ENCODE measurements around the gene COL4A2.

The COL4A2 gene

DNA sequence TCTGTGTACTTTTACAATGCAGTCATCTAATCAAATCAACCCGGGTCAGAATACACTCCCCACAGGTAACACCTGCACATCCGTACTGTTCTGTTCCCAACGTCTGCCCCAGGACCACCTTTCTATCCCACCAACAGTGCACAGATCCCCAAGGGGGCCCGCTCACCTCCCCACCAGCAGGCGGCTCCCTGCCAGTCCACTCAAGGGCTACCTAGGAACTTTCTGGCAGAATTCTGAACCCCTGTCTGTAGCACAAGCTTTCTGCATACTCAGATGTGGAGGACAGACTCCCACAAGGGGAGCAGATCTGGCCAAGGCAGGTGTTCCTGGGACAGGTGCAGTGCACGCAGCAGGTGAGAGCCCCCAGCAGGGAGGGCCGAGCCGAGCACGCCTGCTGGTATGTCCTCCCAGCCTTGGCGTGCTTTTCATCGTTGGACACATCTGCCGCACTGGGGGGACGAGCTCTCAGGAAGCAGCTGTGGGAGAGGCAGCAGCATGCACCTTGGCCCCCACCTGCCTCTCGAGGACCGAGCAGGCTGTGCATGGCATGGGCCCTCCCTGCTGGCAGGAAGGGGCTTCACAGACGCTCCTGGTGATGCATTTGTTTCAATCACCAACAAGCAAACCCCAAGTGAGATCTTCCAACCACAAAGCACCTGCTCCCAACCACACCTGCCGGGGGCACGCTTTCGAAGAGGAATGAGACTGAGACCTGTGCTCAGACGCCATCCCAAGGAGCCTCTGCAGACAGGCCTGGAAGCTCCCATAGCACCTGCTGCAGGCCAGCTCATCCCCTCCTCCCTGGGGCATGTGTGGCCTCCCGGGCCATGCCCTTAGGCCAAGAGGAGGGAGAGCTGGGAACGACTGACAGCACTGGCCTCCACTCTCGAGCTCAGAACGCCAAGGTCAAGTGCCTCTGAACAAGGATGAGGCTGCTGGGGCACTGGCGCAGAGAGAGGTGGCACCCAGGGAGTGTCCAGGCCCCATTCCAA lies 218.5 kb downstream of the COL4A2 start:
- Histone ChIP-seq H3K4me2 (ENCODE audit: low read depth, low read length, poor library complexity, severe bottlenecking) (peak overlapping the region; percentile 79), H3K9me3 (ENCODE audit: insufficient read depth, low read depth, low read length) (no peaks in the 10 kb centered on the region), H3K79me2 (ENCODE audit: insufficient read depth, low read length) (peaks cover 55% of the 10 kb centered on the region)

DNA sequence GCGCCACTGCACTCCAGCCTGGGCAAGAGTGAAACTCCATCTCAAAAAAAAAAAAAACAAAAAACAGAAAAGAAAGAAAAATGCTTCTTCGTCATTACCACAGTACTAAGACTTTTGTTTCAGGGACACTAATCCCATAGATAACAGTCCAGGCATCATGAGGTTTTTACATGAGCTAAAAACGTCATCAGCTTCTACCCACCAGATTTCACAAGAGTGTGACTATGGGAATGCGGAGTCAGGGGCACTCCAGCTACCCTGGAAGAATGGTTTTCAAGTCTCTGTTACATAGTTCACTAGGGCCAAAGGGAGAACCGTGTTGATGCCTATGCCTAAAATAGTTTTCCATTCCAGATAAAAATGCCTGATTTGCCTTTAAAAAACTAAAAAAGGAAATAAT lies 221.3 kb downstream of the COL4A2 start:
- TF ChIP-seq, protein P1, sequence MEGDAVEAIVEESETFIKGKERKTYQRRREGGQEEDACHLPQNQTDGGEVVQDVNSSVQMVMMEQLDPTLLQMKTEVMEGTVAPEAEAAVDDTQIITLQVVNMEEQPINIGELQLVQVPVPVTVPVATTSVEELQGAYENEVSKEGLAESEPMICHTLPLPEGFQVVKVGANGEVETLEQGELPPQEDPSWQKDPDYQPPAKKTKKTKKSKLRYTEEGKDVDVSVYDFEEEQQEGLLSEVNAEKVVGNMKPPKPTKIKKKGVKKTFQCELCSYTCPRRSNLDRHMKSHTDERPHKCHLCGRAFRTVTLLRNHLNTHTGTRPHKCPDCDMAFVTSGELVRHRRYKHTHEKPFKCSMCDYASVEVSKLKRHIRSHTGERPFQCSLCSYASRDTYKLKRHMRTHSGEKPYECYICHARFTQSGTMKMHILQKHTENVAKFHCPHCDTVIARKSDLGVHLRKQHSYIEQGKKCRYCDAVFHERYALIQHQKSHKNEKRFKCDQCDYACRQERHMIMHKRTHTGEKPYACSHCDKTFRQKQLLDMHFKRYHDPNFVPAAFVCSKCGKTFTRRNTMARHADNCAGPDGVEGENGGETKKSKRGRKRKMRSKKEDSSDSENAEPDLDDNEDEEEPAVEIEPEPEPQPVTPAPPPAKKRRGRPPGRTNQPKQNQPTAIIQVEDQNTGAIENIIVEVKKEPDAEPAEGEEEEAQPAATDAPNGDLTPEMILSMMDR (conservative IDR thresholded peaks at IDR 0.05; ENCODE audit: low read length): no peak
- no peak for TF ChIP-seq EZH2phosphoT487 (IDR thresholded peaks at IDR 0.05; ENCODE audit: borderline replicate concordance)
- Histone ChIP-seq H3K36me3 (ENCODE audit: insufficient read depth, low read length) (peaks cover 3% of the 10 kb centered on the region; the same call in 1 of the 2 replicates), H3F3A (ENCODE audit: low read depth) (no peaks in the 10 kb centered on the region), H3K4me2 (ENCODE audit: low read depth, low read length, poor library complexity, severe bottlenecking) (no peak overlapping the region), H3K79me2 (ENCODE audit: insufficient read depth, low read length) (peaks cover 65% of the 10 kb centered on the region), H3K4me3 (ENCODE audit: low read length, poor library complexity, severe bottlenecking) (no peak overlapping the region), H3K27me3 (ENCODE audit: insufficient read depth, low read length, poor library complexity, severe bottlenecking) (no peaks in the 10 kb centered on the region), H4K20me1 (ENCODE audit: insufficient read depth, low read length, poor library complexity, severe bottlenecking) (no peaks in the 10 kb centered on the region), H3K9ac (ENCODE audit: low read depth, low read length, poor library complexity, severe bottlenecking) (no peak overlapping the region), H2AFZ (ENCODE audit: low read length) (no peak overlapping the region), H3K4me1 (ENCODE audit: insufficient read depth, low read length, poor library complexity, severe bottlenecking) (peaks cover 48% of the 10 kb centered on the region), H3K9me3 (ENCODE audit: insufficient read depth, low read depth, low read length) (no peaks in the 10 kb centered on the region), H3K9me2 (replicated peaks; ENCODE audit: low read depth, low read length) (no peaks in the 10 kb centered on the region)

More for the DNA sequence above, 218.5 kb downstream of the COL4A2 start:
- Histone ChIP-seq H3K9me2 (replicated peaks; ENCODE audit: low read depth, low read length) (no peaks in the 10 kb centered on the region), H2AFZ (ENCODE audit: low read length) (no peak overlapping the region), H3K9ac (ENCODE audit: low read depth, low read length, poor library complexity, severe bottlenecking) (peak overlapping the region; percentile 69), H4K20me1 (ENCODE audit: insufficient read depth, low read length, poor library complexity, severe bottlenecking) (no peaks in the 10 kb centered on the region), H3K4me1 (ENCODE audit: insufficient read depth, low read length, poor library complexity, severe bottlenecking) (peaks cover 52% of the 10 kb centered on the region), H3K36me3 (ENCODE audit: insufficient read depth, low read length) (peaks cover 20% of the 10 kb centered on the region; the same call in 1 of the 2 replicates), H3K27me3 (ENCODE audit: insufficient read depth, low read length, poor library complexity, severe bottlenecking) (no peaks in the 10 kb centered on the region), H3F3A (ENCODE audit: low read depth) (no peaks in the 10 kb centered on the region), H3K4me3 (ENCODE audit: low read length, poor library complexity, severe bottlenecking) (peak overlapping the region; percentile 67)
- no peak for TF ChIP-seq EZH2phosphoT487 (IDR thresholded peaks at IDR 0.05; ENCODE audit: borderline replicate concordance)
- TF ChIP-seq, protein P1 (conservative IDR thresholded peaks at IDR 0.05; ENCODE audit: low read length): peak; percentile 35; the same call in 1 of the 2 replicates

GRCh38 chr13:110528911-110529310 lies 221.8 kb downstream of the COL4A2 start:
- no peak for TF ChIP-seq EZH2phosphoT487 (IDR thresholded peaks at IDR 0.05; ENCODE audit: borderline replicate concordance)
- TF ChIP-seq, protein P1 (conservative IDR thresholded peaks at IDR 0.05; ENCODE audit: low read length): no peak

More at GRCh38 chr13:110528911-110529310, 221.8 kb downstream of the COL4A2 start:
- H3K79me2 ChIP-seq (ENCODE audit: insufficient read depth, low read length): peaks cover 65% of the 10 kb centered on the region
- no peaks in the 10 kb centered on the region; the same call in 1 of the 2 replicates for H3K36me3 ChIP-seq (ENCODE audit: insufficient read depth, low read length)
- peaks cover 43% of the 10 kb centered on the region for H3K4me1 ChIP-seq (ENCODE audit: insufficient read depth, low read length, poor library complexity, severe bottlenecking)
- H3K9ac ChIP-seq (ENCODE audit: low read depth, low read length, poor library complexity, severe bottlenecking): no peak overlapping the region
- H2AFZ ChIP-seq (ENCODE audit: low read length): no peak overlapping the region
- H3K4me2 ChIP-seq (ENCODE audit: low read depth, low read length, poor library complexity, severe bottlenecking): no peak overlapping the region
- no peaks in the 10 kb centered on the region for H3F3A ChIP-seq (ENCODE audit: low read depth)
- H4K20me1 ChIP-seq (ENCODE audit: insufficient read depth, low read length, poor library complexity, severe bottlenecking): no peaks in the 10 kb centered on the region
- no peaks in the 10 kb centered on the region for H3K9me2 ChIP-seq (replicated peaks; ENCODE audit: low read depth, low read length)
- no peaks in the 10 kb centered on the region for H3K27me3 ChIP-seq (ENCODE audit: insufficient read depth, low read length, poor library complexity, severe bottlenecking)
- H3K9me3 ChIP-seq (ENCODE audit: insufficient read depth, low read depth, low read length): no peaks in the 10 kb centered on the region
- H3K4me3 ChIP-seq (ENCODE audit: low read length, poor library complexity, severe bottlenecking): no peak overlapping the region
